WI38 (cell line): ENCODE measurements around the gene XKR8.

ENCODE experiments used
- H3K4me3 ChIP-seq: 2 replicates; pipeline ENCODE4 v1.5.1; 2011; ENCODE audit warnings: low read depth, mild to moderate bottlenecking, control low read depth, low read length
- CTCF ChIP-seq: IDR thresholded peaks from 2 replicates; pipeline ENCODE4 v1.5.1; 2012; ENCODE audit warnings: low read depth, mild to moderate bottlenecking, control low read depth, low read length

Gene XKR8

DNA sequence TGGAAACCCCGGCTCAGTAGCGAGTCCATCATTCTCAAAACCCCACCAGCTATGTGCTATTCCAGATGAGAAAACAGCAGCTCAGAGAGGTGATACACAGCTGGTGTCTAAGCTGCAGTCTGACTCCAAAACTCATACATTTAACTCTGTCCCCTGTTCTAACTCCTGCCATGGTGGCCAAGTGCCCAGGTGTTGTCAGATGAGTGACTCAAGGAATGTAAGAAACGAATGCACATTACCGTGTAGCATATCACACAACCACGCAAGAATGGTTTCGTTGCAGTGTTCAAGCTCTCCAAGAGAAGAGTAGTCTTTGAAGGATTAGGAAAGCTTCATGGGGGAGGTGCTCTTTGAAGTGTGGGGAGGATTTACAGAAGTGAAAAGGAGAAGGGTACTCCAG, 4.7 kb upstream of the XKR8 start:
- TF ChIP-seq CTCF, result no peak

GRCh38 chr1:27956761-27957160, 3.0 kb upstream of the XKR8 start:
- TF ChIP-seq CTCF, result no peak
- H3K4me3 ChIP-seq, result no peak overlapping the region

More for the DNA sequence above, 4.7 kb upstream of the XKR8 start:
- H3K4me3 ChIP-seq, result no peak overlapping the region

GRCh38 chr1:27957655-27958054, 2.1 kb upstream of the XKR8 start:
- TF ChIP-seq CTCF, result no peak
- H3K4me3 ChIP-seq, result no peak overlapping the region

GRCh38 chr1:27958513-27958912, 1.3 kb upstream of the XKR8 start:
- no peak overlapping the region for H3K4me3 ChIP-seq

GRCh38 chr1:27960762-27961645, 1.2 kb downstream of the XKR8 start:
- TF ChIP-seq CTCF, result no peak
- H3K4me3 ChIP-seq, result peak overlapping the region; percentile 73

More at GRCh38 chr1:27958513-27958912, 1.3 kb upstream of the XKR8 start:
- no peak for TF ChIP-seq CTCF

DNA sequence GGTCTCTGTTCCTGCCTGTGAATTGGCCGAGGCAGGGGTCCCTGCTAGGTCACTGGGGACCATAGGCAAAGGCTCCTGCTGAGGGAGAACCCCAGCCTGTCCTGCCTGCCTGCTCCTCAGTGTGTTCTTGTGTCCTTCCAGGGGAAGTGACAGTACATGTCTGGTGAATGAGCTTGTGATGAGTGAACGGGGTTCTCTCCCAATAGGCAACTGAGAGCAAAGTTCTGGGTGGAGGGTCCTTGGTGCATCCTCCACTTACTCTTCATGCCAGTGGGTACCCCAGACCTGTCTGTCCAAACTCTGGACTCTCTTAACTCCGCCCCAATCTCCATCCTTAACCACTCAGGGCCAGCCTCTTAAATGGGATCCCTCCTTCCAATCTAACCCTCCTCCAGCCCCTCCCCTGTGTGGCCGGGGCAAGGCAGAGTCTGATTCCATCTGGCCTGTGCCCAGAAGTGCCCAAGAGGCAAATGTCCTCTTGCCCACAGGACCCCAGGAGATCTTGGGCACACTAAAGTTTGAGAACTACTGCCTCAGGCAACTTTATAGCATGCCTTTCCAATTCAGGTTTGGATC, 2.0 kb downstream of the XKR8 start:
- TF ChIP-seq CTCF, result no peak
- H3K4me3 ChIP-seq, result no peak overlapping the region

DNA sequence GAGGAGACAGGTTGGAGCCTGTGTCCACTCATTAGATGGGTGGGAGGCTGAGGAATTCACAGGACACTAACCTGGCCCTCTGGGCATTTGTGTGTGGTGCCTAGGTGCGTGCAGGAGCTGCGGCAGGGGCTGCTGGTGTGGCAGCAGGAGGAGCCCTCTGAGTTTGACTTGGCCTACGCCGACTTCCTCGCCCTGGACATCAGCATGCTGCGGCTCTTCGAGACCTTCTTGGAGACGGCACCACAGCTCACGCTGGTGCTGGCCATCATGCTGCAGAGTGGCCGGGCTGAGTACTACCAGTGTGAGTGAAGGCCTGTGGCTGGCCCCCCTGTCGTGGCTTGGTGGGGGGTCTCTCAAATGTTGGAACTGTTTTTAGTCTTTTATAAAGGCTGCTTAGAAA, 3.6 kb downstream of the XKR8 start:
- no peak overlapping the region for H3K4me3 ChIP-seq
- TF ChIP-seq CTCF, result no peak
